Caki2 (cell line): Measurements from ENCODE around the gene SULF2. TPM values are rescaled to one million over a fixed set of nuclear protein-coding genes. Genes with fewer than 3 reads are reported as not detected.
A peak's percentile ranks its signal among the peaks of the same experiment; 100 is the strongest.

Experiments
- DNase-seq: peaks from one replicate; pipeline ENCODE4 v3.0.0-alpha.2; 2015; ENCODE audit warnings: low read depth
- in situ Hi-C: cut with HindIII; loops from 2 replicates; pipeline ENCODE4 v1.10.0; 2016; ENCODE audit warnings: low sequenced_read_pairs, low pct_unique_long_range_greater_than_20kb, mixed read lengths
- total RNA-seq: library from RNA; depleted of rRNA; stranded (reverse); fragments of >200 nt; shearing (Covaris generic); gene quantifications from 2 replicates; pipeline ENCODE4 v1.2.3, GENCODE V29; 2014; ENCODE audit warnings: low replicate concordance

The SULF2 gene
- total RNA-seq, 1 experiment from 2014 or later, result 6.0 TPM

- in situ Hi-C loops, result no loop called here
- no peak for DNase-seq
Measured at GRCh38 chr20:47708140-47708807, 77.0 kb downstream of the SULF2 start.

DNA sequence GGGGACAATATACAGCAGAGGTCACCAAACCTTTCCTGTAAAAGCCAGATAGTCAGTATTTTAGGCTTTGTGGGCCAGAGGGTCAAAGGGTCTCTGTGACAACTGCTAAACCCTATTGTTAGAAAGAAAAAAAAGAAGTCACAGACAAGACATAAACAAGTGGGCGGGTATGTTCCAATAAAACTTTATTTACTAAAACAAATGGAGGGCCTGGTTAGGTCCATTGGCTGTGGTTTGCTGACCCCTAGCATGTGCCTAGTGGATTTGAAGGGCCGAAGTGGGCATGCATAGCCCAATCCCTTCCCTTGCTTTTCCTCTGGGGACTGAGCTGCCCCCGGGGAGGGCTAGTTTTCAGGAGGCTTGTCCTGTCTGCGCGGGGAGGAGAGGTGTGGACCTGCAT is 78.9 kb downstream of the SULF2 start:
- in situ Hi-C loops, result no loop called here

DNA sequence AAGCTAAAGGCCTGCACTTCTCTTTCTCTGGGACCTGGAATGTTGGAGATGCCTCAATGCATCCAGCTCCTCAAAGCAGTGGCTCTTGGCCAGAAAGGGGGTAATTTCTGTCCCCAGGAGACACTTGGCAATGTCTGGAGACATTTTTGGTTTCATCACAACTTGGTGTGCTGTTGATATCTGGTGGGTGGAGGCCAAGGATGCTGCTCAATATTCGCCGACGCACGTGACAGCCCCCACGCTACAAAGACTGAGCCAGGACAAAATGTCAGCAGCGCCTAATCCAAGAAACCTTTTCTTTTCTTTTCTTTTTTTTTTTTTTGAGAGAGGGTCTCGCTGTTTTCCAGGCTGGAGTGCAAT is 79.8 kb downstream of the SULF2 start:
- in situ Hi-C loops, result no loop called here
- DNase-seq, result no peak

More for the DNA sequence above, 78.9 kb downstream of the SULF2 start:
- no peak for DNase-seq

GRCh38 chr20:47704746-47705496 is 80.4 kb downstream of the SULF2 start:
- peak; percentile 44 for DNase-seq
- in situ Hi-C loops, result no loop called here

- in situ Hi-C loops, result no loop called here
- peak; percentile 44 for DNase-seq
Measured at GRCh38 chr20:47703748-47704147, 81.5 kb downstream of the SULF2 start.

- in situ Hi-C loops, result no loop called here
- DNase-seq, result peak; percentile 79
Measured at GRCh38 chr20:47701612-47702011, 83.7 kb downstream of the SULF2 start.

- in situ Hi-C loops, result no loop called here
- no peak for DNase-seq
Measured at GRCh38 chr20:47700327-47700726, 85.0 kb downstream of the SULF2 start.

- DNase-seq, result no peak
- in situ Hi-C loops, result no loop called here
Measured at GRCh38 chr20:47699818-47700217, 85.5 kb downstream of the SULF2 start.

DNA sequence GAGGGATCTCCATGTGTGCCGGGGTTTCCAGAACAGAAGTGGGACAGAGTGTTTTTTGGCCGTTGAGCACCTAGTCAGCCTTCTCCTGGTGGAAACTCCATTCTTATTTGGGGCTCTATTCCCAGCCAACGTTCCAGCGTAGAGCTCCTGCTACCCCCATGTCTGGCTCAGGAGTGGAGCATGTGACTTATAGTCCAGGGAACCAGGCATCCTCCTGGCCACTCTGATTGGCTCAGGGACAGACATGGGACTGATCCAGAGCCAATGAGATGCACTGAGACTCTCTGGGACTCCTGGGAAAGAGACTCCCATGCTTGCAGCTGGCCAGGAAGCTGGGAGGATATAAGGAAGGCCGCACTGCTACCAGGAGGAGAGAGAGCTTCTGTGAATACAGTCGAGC is 87.1 kb downstream of the SULF2 start:
- DNase-seq, result no peak
- in situ Hi-C loops, result no loop called here

DNA sequence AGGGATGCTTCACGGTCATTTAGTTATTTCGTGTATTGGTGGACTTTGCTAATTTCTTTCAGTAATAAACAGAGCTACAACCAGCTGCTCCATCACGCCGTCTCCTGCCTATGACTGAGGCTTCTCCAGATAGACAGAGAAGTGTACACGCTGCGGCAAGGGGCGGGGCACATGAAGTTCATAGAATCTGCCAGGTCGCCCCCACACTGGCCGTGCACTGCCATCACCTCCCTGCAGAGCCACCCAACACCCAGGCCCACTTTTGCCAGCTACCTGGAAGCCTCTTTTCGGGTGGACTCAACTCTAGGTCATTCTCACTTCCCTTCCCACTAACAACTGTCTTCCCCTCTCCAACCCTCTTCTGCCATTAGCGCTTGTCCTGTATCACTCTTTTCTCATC is 88.4 kb downstream of the SULF2 start:
- DNase-seq, result no peak
- in situ Hi-C loops, result no loop called here

- in situ Hi-C loops, result no loop called here
- DNase-seq, result no peak
Measured at GRCh38 chr20:47694021-47694818, 91.1 kb downstream of the SULF2 start.

- in situ Hi-C loops, result no loop called here
- no peak for DNase-seq
Measured at GRCh38 chr20:47691625-47692024, 93.7 kb downstream of the SULF2 start.

DNA sequence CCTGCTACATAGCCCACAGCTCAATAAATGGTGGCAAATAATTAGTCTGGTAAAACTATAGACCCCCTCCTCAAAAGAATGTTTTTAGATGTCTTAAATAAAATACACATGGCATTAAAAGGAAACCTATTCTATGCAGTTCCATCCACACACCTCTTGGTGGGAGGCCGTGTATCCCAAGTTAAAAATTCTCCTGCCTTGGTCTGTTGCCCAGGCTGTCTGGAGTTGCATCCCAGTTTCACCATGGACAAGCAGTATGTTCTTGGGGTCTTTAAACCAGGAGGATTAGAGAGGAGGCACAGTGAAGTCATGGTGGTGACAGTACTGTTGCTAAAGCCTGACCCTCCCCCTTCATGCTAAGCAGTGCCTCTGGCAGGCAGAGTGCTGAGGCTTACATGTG is 95.5 kb downstream of the SULF2 start:
- in situ Hi-C loops, result no loop called here
- DNase-seq, result peak; percentile 27

DNA sequence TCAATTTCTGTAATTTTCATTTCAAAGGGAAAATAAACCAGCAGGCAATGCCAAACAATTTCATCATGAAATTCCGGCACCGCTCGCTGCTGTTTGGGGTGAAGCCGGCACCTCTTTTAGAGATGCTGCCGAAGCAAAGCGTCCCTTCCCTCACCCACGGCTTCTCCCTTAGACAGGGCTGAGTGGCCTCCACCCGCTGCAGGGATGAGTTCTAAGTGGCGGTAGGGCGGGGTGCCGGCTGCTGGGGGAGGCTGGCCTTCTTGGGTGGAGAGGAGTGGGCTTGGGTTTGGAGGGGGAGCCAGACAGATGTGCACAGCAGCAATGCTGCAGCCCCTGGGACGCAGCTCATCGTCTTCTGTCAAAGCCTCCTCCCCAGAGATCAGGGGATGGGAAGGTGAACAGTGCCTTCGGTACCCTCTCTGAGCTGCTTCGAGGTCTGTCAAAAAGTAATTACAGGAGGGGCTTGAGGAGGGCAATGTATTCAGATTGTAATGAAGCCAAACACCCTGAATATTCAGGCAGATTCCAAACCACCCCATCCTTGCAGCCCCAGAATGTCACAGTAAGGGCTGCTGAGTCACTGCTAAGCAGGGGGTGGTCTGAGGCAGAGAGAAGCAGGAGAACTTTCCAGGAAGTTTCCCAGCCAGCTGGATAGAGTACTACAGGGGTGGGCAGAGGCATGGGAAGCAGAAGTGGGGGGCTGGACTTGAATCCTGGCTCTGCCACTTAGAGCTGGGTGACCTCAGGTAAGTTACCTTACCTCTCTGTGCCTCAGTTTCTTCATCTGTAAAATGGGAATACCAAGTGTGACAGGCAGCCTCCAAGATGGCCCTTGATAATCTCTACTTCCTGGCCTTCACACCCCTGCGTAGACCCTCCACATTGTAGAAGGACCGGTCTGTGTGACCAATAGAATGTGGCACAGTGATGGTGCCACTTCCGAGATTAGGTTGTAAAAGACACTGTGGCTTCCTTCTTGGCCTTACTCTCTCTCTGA is 96.6 kb downstream of the SULF2 start:
- no peak for DNase-seq
- in situ Hi-C loops, result no loop called here

DNA sequence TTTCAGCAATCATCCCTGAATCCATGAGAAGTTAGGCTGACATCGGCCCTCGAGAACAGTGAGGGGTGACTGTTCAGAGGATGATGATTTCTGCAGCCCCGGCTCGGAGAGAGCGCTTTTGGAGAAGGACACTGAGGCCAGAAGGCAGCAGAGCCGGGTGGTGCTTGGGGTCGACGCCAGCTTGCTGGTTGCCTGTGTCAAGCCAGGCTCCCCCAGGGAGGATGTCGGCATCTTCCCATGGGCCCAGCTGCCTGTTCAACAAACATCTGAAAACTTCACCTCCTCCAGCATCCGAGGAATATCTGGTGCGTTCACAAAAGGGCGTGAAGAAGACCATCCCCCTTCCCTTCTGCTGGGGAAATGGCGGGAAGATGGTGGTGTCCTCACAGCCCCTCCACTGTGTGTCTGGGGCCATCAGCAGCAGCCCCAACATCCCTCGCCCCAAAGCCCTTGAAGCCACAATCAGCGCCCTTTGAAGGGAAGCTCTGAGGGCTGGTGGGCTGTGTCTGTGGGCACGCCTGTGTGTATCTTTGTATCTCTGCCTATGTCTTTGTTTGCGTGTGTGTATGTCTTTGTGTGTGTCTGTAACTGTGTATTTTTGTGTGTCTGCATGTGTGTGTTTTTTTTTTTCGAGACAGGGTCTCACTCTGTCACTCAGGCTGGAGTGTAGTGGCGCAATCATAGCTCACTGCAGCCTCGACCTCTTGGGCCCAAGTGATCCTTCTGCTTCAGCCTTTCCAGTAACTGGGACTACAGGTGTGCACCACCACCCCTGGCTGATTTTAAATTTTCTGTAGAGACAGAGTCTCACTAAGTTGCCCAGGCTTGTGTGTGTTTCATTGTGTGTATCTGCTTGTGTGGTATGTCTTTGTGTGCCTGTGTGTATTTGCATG is 97.9 kb downstream of the SULF2 start:
- in situ Hi-C loops, result no loop called here
- DNase-seq, result no peak

GRCh38 chr20:47686545-47686944 is 98.7 kb downstream of the SULF2 start:
- in situ Hi-C loops, result no loop called here
- peak; percentile 81 for DNase-seq
